Measurements from ENCODE around the gene LRRC4C.

GRCh38 chr11:40289370-40289769, 1170.1 kb downstream of the LRRC4C start:
- TF ChIP-seq CTCF (IDR thresholded peaks at IDR 0.05) (no peak), TCF12 (IDR thresholded peaks at IDR 0.05) (no peak), SIN3A (IDR thresholded peaks at IDR 0.05; ENCODE audit: borderline replicate concordance, low read depth, low read length) (no peak), EP300 (IDR thresholded peaks at IDR 0.05; ENCODE audit: borderline replicate concordance in 1 of 2, low read depth in 1 of 2, low read length in 1 of 2) (no peak), ZBTB33 (IDR thresholded peaks at IDR 0.05; ENCODE audit: borderline replicate concordance, low read depth) (no peak)

All from SK-N-SH (cell line).